ENCODE results near the gene ADSS1.
"Not testable (repeated sequence)": the region's sequence is repeated elsewhere in the genome, so short reads cannot be mapped to it uniquely, and the experiment has no call there.

ADSS1 gene

DNA sequence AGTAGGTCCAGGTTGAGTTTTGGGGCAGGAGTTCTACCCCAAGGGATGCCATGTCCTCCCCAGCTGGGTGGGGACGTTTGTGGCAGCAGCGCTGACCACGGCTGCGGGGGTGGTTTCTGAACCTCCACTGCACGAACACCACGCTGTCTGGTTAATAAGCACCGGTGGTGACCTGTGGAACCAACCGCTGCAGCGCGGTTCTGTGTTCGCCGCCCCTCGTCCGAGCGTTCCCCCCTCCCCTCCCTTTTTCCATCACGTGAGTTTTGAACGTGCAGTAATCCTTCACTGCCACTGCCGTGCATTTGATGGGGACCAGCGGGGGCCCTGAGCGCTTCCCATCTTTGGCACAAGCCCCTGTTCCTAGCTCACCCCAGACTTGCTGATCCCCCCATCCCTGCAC, 6.4 kb upstream of the ADSS1 start:
- no peak for DNase-seq

DNA sequence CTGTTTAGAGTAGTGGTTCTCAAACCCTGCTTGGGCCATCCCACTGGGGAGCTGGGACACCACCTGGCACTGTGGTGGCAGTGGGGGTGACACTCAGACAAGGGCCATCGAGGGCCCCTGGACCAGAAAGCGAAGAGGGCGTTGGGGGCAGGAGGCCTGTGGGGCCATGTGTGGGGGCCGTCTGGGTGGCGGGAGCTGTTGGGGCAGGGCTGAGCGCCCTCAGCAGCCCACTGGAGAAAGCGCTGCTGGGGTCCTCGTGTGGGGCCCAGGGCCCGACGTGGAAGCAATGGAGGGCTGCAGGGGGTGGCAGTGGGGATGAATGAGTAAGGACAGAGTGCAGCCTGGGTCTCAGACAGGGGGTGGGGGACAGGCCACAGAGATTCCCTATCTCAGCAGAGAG, 5.9 kb upstream of the ADSS1 start:
- DNase-seq = no peak

DNA sequence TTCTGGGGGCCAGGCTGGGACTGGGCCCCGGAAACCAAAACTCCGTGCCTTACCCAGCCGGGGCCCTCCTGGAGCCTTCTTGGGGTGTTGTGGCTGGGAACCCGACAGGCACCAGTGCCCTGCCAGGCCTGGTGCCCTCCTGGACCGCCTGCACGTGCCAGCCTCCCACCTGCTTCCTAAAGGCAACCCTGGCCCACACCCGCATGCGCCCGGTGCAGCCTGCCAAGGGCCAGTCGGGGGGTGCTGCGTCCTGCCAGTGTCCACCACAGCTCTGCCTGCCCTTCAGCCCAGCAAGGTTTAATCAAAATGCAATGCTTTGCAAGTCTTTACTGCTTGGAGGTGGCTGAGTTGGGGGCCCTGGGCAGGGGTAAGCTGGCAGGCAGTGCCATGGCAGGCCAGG, 5.2 kb upstream of the ADSS1 start:
- DNase-seq = no peak

DNA sequence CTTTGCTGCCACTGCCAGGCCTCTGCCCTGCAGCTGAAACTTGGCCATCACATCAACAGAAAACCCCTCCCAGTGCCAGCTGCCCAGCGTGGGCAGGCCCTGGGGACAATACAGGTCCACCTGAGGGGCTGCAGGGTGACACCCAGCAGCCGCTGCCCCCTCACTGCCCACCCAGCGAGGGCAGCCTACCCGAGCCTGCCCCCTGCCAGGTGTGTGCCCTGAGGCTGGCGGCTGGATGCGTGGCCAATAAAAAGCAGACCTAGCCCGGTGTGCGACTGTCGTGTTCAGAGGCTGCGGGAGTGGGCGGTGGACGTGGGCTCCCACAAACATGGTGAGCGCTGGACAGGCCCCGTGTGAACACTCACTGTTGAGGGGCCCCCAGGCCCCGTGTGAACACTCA, 4.7 kb upstream of the ADSS1 start:
- no peak for DNase-seq

DNA sequence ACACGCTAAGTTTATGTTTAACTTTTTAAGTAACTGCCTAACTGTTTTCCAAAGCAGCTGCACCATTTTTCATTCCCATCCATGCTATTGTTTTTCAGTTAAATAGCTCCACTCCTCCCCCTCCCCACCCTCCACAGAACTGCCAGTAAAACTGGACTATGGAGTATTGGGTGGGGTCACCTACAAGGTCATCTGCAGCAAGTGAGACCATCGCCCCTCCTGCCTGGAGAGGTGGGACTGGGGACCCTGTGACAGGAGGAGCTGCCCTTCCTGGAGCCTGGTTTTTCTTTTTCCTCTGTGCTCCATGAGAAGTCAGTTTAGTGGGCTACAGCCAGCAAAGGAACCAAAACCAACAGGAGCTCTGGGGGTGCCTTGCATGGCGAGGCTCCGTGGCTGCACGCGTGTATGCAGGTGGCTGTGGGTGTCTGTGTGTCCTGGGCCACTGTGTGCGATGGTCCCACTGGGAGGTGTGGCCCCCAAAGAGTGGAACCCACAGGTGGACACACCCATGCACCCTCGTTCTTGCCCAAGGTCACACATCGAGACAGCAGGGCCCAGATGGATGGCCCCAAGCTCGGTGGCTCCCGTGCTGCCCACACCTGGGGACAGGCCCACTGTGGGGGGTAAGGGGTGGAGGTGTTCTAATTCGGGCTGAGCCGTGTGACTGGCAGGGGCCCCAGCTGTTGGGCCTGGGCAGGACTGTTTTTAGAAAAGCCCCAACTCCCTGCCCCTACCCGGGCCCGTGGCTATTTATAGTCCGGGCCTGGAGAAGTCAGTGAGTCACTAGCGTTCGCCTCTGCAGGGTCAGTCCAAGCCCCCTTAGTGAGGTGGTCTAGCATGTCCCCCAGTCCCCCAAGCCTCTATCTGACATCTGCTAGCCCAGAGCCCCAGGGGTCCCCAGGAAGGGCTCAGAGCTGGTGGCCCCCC, 2.3 kb upstream of the ADSS1 start:
- no peak for DNase-seq

DNA sequence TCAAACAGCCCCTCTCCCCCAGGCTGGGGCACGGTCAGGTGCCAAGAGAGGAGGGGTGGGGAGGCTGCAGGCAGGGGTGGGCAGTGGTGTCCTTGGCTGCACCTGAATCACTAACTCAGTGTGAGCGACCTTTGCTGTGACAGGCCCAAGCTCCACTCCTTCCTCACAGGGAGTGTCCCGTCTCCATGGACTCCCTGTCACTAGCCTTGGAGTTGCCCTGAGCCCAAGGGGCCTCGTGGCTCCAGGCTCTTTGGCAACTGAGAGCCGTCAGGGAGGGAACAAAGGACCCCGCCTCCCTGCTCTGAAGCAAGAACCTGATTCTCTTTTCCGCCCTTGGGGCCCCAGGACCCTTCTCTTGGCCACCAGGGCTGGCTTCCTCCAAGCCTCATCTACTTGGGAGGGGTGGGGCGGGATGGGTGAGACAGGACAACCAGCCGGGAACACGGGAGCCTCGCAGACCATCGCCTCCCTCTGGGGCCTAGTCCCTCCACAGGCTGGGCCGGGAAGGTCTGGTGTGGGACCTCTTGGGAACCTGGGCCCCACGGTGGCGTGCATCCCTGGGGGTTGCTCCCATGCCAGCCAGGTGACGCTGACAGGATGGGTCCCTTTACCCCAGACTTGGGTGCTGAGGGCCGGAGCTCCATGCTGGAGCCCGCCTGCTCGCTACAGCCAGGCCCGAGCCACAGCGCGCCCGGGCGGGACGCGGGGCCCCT, 935 bp upstream of the ADSS1 start:
- DNase-seq = no peak

DNA sequence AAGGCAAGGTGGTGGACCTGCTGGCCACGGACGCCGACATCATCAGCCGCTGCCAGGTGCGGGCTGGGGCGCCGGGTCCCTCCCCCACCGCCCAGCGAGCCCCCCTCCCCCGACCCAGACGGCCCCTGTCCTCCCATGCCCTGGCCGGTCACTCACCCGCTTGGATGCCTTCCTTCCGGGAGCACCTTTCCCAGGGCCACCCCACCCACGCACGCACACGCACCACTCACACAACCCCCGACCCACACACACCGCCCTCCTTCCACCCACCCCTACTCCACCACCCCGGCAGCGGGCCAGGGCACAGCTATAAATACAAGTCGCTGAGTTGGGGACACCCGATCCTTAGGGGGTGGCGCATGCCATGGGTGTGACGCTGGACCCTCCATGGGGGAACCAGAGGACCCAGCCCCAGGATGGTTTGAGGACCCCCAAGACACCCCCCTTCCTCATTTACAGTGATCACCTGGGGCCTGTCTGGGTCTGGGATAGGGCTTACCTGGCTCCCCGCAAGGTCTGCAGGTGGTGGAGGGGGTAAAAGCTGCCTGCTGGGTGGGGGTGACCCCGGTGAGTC, 465 bp downstream of the ADSS1 start:
- peak; percentile 46 for DNase-seq

DNA sequence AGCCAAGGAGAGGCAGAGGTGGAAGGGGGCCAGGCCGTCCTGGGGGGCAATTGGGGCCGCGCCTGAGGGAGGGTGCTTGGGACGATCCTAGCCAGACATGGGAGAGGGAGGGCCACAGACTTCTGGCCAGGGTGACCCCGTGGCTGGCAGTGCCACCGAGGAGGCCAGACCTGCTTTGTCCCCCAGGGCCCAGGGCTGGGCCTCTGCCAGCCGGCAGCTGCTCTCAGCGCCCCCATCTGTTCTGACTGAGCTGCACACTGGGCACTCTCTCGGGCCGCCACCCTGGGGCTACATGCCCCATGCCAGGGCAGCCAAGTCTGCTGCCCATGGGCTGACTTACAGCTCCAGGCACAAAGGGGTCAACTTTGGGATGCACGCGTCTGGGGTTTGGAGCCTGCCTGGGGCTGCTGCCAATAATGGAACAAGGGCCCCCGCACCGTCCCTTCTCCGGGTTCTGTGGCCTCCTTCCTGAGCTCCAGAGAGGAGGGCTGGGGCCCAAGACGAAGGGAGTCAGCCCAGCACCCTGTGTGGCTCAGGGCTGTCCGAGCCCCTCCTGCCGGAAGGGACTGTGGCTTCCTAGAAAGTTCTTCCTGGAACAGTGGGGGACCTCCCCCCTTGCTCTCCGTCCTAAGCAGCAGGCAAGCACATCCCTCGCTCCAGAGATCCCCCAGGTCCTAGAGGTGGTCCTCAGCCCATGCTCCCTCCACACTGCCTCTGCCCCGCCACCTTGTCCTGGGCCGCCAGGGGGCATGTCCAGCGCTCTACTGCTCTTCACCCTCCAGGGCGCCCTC, 1.1 kb downstream of the ADSS1 start:
- no peak for DNase-seq

DNA sequence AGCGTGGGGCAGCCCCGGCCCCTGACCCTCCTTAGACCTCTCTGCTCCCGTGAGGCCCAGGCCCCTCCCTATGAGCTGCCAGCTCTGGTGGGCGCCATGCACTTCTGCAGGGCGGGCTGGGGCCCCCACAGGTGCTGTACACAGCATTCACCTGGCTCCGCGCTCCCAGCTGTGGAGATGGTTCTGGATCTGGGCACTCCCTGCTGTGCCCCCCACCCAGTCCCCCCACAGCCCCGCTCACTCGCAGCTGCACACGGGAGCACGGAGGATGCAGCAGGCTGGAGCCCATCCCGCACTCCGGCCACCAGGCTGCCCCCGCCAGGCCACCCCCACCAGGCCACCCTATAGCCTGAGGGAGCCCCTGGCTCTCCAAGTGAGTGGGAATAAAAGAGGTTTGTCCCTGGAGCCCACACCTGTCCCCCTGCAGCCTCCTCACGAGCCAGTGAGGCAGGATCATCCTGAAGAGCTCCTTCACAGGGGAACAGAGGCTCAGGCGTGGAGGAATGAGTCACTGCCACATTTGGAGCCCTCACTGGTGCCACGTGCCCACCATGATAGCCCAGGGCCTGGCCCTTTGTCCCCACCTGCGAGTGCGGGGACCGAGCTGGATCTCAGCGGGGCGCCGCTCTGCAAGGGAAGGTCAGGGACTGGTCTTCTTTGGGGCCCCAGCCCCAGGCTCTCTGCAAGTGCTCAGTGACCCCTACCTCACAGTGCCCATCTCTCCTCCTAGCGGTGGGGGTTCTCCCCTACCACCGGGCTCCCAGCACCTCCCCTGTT, 1.9 kb downstream of the ADSS1 start:
- no peak for DNase-seq

DNA sequence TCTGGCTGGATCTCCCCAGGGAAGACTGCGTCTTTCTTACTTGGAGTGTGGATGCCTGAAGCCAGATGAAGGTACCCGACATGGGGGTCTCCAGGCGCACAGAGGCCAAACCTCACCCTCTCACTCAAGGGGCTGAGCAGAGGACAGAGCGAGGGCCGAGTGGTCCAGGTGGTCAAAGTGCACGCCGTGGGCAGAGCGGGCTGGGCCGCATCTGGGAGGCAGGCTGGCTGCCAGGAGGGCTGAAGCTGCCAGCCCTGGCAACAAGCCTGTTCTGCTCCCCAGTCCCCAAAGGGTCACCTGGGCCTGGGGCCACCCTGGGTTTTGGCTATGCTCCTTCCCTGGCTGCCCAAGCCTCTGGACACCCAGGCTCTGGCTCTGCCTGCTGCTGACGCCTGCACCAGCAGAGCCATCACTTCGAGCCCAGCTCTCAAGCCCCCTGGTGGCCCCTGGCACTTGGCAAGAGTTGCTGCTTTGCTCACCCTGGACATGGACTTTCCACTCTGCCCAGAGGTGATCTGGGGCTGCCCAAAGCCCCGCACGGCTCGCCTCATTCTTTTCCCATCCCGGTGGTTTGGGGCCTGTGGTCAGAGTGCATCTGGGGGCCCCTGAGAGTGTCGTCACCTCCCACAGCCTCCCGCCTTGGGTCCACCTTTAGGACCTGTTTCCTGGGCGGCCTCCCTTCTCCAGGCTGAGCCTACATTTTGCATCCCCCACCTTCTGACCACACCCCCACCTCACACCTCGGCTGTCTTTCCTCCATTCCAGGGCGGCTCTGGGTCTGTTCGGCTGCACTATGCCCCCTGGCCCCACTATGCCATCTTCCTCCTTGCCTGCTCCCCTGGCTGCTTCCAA, 2.8 kb downstream of the ADSS1 start:
- no peak for DNase-seq

DNA sequence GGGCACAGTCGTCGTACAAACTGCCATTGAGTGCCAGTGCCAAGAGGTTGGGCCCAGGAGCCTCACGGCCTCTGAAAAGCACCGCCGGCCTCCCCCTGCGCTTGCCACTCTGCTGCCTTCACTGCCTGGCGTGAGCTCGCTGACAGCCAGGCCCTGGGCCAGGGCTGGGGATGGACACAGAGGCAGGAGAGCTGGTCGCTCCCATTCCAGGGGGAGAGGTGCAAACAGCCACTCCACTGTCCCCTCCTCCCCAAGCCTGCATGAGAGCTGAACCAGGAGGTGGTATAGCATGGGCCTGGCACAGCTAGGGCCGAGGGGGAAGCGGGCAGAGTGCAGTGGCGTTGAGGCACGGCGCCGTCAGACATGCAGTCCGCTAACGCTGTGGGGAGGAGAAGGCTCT, 4.6 kb downstream of the ADSS1 start:
- DNase-seq = no peak

DNA sequence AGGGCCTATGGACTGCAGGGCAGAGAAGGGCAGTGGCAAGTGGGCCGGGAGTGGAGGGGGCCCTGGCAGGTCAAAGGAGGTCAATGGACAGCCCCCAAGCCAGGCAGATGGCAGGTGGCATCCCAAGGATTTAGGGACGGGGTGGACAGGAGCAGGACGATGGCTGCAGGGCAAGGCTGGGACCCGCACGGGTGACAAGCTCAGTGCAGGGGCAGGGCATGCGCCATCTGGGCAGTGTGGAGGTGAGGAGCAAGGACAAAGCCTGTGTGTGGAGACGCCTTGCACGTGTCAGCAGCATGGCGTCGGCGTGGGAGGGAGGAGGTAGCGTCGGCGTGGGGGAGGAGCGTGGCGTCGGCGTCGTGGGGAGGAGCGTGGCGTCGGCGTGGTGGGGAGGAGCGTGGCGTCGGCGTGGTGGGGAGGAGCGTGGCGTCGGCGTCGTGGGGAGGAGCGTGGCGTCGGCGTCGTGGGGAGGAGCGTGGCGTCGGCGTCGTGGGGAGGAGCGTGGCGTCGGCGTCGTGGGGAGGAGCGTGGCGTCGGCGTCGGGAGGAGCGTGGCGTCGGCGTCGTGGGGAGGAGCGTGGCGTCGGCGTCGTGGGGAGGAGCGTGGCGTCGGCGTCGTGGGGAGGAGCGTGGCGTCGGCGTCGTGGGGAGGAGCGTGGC, 5.3 kb downstream of the ADSS1 start:
- DNase-seq = not testable (repeated sequence)

DNA sequence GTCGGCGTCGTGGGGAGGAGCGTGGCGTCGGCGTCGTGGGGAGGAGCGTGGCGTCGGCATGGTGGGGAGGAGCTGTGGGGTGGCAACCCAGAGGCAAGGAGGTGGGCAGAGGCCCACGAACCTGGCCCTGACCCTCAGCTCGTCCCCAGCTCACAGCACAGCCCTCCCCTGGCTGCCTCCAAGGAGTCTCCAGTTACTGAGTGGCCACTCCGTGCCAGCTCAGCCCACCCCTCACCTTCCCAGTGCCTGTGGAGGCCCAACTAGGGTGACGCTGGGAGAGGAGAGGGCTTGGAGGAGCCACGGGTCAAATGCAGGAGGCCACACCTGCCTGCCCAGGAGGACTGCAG, 5.8 kb downstream of the ADSS1 start:
- no peak for DNase-seq

DNA sequence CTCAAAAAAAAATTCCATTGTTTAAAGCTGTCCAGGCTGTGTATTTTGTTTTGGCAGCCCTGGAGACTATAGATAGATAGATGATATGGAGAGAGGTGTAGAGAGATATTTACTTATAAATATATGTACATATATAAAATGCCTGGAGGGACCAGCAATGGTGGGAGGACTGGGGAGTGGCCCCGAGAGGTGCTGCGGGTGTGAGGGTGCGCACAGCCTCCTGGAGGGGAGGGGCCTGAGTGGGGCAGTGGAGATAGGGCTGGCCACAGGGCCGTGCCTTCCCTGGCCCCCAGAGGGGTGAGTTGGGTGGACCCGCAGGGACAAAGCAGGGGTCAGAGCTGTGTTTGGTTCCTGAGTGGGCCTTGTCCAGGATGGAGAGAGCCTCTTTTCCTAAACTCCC, 6.5 kb downstream of the ADSS1 start:
- DNase-seq = no peak

DNA sequence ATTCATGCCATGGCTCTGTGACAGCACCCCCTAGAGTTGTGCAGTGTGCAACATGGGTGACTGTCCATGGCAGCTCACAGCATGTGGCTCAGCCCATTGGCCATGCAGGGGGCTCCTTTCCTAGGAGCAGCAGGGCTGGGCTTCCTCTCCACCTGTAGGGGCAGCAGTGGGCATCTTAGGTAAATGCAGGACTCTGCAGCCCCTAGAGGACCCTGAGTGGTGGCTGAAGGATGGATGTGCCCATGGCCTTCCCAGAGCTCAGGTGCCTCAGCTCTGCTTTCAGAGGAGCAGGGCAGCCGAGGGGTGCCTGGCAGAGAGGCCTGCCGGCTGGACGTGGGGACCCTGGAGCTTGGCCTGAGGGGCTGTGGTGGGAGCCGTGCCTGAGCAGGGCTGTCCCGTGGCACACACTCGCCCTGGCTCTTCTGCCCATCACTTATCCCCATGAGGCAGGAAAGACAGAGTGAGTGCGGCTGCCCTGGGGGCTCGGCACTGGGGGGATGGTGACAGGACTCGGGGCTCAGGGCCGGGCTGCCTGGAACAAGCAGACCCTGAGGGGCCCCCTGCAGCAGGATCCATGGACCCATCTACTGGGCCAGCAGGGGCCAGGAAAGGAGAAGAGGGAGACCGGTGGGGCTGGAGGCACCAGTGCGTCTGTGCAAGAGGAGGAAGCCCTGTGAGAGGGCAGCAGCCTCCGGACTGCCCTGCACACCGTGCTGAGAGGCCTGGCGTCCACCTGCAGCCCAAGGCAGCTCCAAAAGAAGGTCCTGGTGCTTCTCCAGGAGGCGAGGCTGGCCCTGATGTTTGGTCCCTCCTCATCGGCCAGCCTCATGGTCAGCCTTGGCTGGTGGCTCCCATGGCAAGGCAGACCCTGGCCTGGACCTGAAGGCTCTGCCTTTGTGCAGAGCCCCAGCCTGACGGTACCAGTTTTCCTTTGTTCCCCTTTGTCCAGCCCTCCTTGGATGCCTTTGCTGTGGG, 7.6 kb downstream of the ADSS1 start:
- DNase-seq = no peak

DNA sequence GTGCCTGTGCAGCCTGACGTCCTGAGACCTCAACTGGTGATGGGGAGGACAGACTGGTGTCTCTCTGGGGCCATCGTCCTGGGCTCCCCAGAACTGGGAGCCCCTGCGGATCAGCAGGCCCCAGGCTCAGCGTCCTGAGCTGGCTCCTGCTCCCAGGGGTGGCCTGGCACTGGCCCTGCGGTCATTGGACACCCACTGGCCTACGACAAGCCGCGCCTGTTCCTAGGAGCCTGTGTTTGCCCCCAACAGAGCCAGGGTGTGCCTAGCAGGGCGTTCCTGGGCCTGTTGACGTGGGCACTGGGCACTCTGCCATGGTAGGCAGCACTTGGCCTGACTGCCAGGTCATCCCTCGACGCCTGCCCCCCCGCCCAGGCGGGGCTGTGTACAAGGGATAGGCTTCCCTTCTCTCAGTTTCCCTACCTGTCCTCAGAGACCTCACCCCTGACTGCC, 8.4 kb downstream of the ADSS1 start:
- no peak for DNase-seq

DNA sequence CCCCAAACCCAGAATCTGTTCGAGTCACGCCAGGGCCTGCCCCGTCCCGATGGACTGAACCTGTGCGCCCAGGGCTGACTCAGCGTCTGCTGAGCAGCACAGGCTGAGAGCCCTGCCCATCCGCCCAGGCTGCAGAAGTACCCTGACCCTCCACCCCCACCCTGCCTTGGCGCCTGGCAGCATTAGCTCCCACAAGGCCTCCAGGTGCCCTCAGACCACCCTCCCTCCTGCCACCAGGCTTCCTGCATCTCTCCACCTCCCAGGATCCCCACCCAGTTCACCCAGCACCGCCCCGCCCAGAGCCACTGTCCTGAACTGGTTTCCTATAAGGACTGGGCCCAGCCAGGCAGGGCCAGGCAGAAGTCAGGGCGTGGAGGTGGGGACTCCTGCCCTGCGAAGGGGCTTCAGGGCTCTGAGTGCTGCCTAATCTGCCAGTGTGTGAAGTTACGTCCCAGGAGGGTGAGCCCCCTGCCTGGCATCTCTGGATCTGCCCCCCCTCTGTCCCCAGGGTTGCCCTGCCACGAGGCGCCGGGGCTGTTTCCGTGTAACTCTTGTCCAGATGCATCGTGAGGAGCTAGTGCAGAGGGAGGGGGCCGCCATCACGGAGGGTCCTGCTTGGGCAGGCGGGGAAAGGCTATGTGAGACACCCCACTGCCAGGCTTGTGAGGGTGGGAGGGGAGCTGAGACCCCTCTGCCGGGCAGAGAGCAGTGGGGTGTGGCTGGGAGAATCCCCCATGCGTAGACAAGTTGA, 9.1 kb downstream of the ADSS1 start:
- DNase-seq = no peak

DNA sequence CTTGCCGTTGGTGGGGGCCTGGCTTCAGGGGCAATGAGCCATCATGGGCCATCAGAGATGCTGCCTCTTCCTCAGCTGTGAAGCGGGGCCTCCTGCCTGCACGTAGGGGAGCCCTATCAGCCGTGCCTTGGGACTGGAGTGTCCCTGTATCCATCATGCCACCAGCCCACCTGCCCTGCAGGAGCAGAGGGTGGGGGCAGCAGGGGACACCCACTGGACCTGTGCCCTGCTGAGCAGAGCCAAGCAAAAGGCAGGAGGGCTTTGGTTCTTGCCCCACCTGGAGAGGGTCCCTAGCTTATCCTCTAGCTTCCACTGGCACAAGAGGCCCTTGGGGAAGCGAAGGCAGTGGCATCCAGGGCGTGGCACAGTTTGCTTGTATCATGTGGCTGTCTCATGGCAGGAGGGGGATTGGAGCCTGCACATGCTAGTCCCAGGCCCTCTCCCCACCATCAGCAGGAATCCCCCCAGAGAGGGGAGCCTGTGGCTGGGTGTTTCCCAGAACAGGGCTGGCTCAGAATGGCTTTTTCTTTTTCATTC, 10.1 kb downstream of the ADSS1 start:
- no peak for DNase-seq

DNA sequence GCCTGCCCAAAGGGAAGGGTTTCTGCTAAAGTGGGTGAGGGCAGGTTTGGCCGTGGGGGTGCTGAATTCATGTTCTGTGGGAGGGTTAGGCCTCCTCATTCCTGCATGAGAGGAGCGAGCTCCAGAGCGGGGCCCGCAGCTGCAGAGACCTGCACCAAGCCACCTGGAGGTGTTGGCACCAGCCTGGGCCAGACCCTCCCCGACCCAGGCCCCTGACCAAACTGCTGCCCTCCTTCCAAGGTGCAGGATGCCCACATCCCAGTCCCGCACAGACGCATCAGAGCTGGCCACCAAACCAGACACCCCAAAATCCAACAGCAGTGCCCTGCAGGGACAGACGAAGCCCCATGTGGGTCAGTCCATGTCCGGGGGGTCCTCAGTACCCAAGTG, 10.6 kb downstream of the ADSS1 start:
- DNase-seq = no peak

Data from DMS79 treated with DMSO at 0.1 percent for 48 hours (cell line).